HG03432 (cell line): Measurements from ENCODE around the gene SASH1.

Experiments used
- ATAC-seq: cut with Tn5 transposase; IDR thresholded peaks from one replicate; pipeline ENCODE4 v1.9.1; 2021; ENCODE audit warnings: mild to moderate bottlenecking, moderate library complexity; ENCODE audit not compliant: unreplicated experiment

Gene SASH1

GRCh38 chr6:148429423-148429822 lies 86.8 kb downstream of the SASH1 start:
- no peak for ATAC-seq

- ATAC-seq, result no peak
These were observed 88.3 kb downstream of the SASH1 start for GRCh38 chr6:148430897-148431296.

- no peak for ATAC-seq
These were observed 88.8 kb downstream of the SASH1 start for GRCh38 chr6:148431413-148431812.

- ATAC-seq, result no peak
These were observed 89.2 kb downstream of the SASH1 start for GRCh38 chr6:148431840-148432239.

DNA sequence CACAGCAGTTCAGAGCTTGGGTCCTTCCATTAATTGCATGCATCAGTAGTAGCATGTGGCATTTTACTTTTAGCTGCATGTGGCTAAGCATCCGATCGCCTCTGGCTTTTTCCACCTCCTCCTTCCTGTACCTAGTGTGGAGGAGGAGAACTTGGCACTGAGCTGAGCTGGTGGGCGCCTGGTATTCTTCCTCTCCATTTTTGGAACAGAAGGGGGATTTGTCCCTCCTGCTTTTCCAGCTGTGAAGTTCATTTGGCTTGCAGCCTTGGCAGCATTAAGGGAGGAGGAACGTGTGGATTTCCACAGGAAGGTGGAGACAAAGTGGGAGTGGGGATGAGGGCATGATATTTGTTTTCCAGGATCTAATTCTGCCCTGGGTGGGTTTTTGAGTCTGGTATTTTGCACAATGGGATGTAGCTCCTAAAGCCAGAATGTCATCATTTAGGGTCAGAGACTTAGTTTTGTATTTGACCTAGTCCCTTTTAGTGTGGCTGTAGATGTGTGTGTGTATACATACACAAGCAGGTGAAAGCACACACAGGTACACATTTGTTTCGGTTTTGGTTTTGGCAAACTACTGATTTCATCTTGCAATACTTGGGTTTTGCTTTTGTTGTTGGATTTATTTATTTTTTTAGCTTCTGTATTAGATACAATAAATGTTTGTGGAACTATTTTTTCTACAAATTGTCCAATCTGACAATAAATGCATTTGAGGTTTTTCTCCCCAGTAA lies 90.0 kb downstream of the SASH1 start:
- no peak for ATAC-seq

DNA sequence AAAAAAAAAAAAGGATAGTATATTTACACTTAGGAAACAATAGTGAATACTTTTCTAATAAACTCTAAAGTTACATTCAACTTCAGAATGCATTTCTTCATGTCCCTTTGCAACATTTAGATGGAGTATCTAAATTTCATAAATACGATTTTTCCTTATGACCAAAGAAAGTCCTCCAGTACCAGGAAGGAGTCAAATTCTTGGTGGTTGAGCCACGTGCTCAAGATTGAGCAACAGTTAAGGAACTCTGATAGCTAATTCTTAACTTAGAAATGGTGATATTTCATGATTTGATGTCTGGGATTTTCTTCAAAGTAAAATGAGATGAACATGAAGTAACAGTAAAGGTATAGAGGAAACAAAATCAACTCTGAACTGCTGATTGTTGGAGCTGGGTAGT lies 92.7 kb downstream of the SASH1 start:
- ATAC-seq, result no peak

DNA sequence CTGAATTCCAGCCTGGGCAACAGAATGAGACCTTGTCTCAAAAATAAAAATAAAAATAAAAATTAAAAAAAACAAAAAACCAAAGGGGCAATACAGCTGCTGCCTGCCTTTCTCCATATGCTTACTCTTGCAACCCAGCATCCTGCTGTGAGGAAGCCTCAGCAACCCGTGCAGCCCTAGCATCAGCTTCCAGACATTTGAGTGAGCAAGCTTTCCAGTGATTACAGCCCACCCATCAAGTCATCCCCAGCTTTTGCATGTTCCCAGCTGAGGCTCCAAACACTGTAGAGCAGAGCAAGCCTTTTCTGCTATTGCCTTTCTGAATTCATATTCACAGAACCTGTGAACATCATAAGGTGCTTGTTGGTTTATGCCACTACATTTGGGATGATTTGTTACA lies 93.8 kb downstream of the SASH1 start:
- no peak for ATAC-seq

GRCh38 chr6:148438632-148439031 lies 96.0 kb downstream of the SASH1 start:
- ATAC-seq, result no peak

- no peak for ATAC-seq
These were observed 97.4 kb downstream of the SASH1 start for GRCh38 chr6:148440016-148440415.

- peak; percentile 6 for ATAC-seq
These were observed 98.3 kb downstream of the SASH1 start for GRCh38 chr6:148440877-148441453.

DNA sequence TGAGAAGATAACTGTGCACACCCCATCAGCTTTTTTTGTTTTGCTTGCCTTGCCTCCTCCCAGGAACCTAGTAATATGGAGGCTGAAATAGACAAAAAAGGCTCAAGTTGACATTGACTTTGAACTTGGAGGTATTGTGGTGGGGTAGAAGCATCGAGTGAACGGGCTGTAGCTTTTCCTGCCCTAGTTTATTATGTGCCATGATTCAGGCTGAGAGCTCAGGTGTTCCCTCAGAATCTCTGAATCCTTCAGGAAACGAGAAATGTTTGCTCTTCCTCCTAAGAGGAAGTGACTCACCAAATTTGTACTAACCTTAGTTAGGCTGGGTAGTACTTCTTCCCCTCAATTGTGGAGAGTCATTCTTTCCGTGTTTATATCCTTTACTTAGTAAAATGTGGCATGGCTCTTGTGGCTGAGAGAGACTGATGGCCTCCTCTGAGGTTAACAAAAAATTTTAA lies 98.8 kb downstream of the SASH1 start:
- ATAC-seq, result peak; percentile 60

GRCh38 chr6:148443798-148444560 lies 101.3 kb downstream of the SASH1 start:
- no peak for ATAC-seq

DNA sequence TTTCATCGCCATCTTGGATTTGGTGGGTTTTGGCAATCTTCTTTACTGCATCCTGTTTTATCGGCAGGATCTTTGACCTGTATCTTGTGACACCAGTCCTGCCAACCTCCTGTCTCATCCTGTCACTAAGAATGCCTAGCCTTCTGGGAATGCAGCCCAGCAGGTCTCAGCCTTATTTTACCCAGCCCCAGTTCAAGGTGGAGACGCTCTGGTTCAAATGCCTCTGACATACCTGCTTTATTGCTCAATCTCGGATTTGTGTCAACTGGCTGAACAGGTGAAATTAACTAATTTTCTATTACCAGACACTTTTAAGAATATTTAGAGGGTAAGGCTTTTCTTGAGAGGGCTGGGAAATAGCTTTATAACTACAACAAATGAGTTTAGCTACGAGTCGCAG lies 102.5 kb downstream of the SASH1 start:
- ATAC-seq, result no peak

GRCh38 chr6:148445620-148446019 lies 103.0 kb downstream of the SASH1 start:
- ATAC-seq, result no peak

- ATAC-seq, result no peak
These were observed 104.0 kb downstream of the SASH1 start for GRCh38 chr6:148446681-148447080.

DNA sequence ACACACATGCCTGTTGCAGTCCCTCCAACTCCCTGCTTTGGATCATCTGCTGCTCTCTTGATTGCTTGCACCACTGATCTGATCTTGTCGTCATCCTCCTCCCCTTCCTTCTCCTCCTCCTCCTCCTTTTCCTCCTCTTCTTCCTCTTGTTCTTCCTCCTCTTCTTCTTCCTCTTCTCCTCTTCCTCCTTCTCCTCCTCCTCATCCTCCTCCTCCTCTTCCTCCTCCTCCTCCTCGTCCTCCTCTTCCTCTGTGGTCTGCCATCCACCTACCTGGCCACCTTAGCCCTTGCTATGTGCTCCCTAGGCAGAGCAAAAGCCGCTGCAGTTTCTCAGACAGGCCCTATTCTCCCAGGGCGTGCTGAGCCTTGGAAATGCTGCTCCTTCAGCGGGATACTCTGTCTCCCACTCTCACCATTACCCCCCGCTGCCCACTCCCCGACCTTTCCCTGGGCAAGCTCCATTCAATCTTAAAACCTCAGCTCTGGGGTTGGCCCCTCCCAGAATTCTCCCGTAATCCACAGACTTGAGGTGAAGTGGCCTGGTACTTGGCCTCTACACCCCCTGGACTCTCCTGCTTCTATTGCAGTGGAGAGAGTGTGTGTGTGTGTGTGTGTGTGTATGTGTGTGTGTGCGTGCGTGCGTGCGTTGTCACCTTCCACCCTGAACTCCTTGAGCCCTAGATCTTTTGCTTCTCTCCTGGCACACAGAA lies 105.0 kb downstream of the SASH1 start:
- no peak for ATAC-seq

DNA sequence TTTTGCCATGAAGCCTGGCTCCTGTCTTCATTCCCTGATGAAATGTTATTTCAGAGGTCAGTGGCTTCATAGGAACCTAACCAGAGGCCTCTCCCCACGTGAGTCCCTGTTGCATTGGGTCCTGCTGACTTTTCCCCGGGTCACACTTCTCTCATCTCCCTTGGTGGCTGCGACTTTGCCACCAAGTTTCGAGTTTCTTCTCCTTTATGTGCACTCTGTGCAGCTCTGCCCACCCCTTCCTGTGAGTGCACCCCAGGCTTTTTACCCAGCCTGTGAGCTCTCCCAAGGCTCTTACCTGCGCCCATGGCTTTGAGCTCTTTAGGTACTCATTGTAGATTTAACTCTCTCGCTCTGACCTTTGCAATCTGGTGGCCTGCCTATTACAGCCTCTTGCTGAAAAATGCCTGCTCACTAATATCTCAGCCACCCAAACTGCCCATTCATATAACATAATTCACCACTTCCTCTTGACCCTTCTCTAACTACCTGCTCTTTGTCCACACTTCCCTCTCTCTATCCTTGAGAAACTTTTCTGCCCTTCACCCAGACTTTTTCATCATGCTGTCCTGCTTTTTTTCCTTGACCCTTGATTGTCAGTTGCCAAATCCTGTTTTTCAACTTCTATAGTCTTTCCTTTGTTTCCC lies 105.9 kb downstream of the SASH1 start:
- no peak for ATAC-seq

DNA sequence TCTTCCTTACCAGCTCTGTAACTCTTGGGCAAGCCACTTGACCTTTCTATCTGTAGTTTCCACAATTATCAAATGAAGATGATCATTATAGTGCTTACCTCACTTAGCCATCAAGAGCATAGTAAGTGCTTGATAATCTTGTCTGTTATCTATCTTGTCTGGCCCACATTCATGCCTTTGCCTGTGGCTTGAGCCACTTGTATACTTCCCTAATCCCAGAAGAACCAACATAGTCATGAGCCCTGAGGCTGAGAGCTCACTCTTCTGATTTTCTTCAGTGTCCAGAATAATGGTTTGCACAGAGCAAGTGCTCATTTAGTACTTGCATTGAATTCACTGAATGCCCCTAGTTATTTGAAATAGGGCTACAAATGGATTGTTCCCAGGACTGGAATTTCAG lies 108.2 kb downstream of the SASH1 start:
- no peak for ATAC-seq

DNA sequence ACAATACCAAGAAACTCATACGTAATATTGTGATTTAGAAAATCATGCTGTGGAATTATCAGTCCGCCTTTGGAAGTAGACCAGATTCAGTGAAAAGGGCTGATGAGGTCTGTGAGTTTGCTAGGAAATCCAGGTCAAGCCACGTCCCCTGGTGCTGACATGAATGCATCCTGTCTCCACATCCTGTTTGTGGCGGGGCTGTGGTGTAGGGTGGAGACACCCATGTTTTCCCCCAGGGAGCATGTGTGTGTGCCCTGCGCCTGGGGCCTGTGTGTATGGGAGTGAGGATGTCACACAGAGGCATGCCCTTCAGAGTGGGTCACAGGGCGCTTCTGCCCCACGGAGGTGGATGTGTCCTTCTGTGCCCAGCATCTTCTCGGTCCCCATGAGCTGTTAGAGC lies 109.1 kb downstream of the SASH1 start:
- no peak for ATAC-seq

- no peak for ATAC-seq
These were observed 110.2 kb downstream of the SASH1 start for GRCh38 chr6:148452876-148453275.

DNA sequence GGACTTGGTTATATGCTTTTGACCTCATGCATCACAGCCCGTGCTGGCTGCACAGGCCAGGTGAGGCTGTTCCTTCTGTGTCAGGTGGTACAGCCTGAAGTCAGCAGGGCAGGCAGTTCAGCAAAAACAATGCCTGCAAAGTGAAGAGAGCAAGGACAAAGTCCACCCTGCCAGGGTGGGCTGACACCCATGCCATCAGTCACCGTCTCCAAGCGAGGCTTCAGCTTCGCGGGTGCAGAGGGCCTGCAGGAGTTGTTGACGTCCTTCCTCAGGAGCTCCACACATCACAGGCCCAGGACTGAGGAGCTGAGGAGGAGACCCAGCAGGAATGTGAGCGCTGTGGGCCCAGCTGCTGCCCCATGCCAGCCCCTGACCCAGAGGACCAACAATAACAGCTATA lies 111.3 kb downstream of the SASH1 start:
- no peak for ATAC-seq
